HG03469 (cell line): ENCODE results near the gene ZNF236.
"Not testable (repeated sequence)": the region's sequence is repeated elsewhere in the genome, so short reads cannot be mapped to it uniquely, and the experiment has no call there.

ENCODE experiments used
- ATAC-seq: cut with Tn5 transposase; IDR thresholded peaks from one replicate; pipeline ENCODE4 v1.9.1; 2021; ENCODE audit warnings: mild to moderate bottlenecking, moderate library complexity, moderate number of reproducible peaks; ENCODE audit not compliant: unreplicated experiment

ZNF236 gene

GRCh38 chr18:76938619-76939018, 116.3 kb downstream of the ZNF236 start:
- ATAC-seq = no peak

GRCh38 chr18:76941284-76941683, 118.9 kb downstream of the ZNF236 start:
- no peak for ATAC-seq

- no peak for ATAC-seq
These were observed 121.4 kb downstream of the ZNF236 start for GRCh38 chr18:76943542-76944339.

GRCh38 chr18:76944346-76944745, 122.0 kb downstream of the ZNF236 start:
- not testable (repeated sequence) for ATAC-seq

GRCh38 chr18:76948345-76948744, 126.0 kb downstream of the ZNF236 start:
- ATAC-seq = no peak

- no peak for ATAC-seq
These were observed 129.3 kb downstream of the ZNF236 start for GRCh38 chr18:76951456-76952247.

GRCh38 chr18:76952747-76953146, 130.4 kb downstream of the ZNF236 start:
- no peak for ATAC-seq

- no peak for ATAC-seq
These were observed 130.8 kb downstream of the ZNF236 start for GRCh38 chr18:76953156-76953555.

GRCh38 chr18:76953583-76954233, 131.4 kb downstream of the ZNF236 start:
- ATAC-seq = no peak

GRCh38 chr18:76955524-76956170, 133.3 kb downstream of the ZNF236 start:
- ATAC-seq = no peak

- ATAC-seq = no peak
These were observed 134.3 kb downstream of the ZNF236 start for GRCh38 chr18:76956648-76957047.

- ATAC-seq = no peak
These were observed 135.3 kb downstream of the ZNF236 start for GRCh38 chr18:76957384-76958355.

- no peak for ATAC-seq
These were observed 136.5 kb downstream of the ZNF236 start for GRCh38 chr18:76958692-76959341.

- no peak for ATAC-seq
These were observed 137.2 kb downstream of the ZNF236 start for GRCh38 chr18:76959605-76960004.

GRCh38 chr18:76960528-76961035, 138.2 kb downstream of the ZNF236 start:
- ATAC-seq = no peak

GRCh38 chr18:76962851-76963250, 140.5 kb downstream of the ZNF236 start:
- ATAC-seq = no peak

GRCh38 chr18:76963936-76964335, 141.6 kb downstream of the ZNF236 start:
- peak; percentile 38 for ATAC-seq

GRCh38 chr18:76965555-76966151, 143.3 kb downstream of the ZNF236 start:
- ATAC-seq = not testable (repeated sequence)

GRCh38 chr18:76967299-76967698, 144.9 kb downstream of the ZNF236 start:
- not testable (repeated sequence) for ATAC-seq
